ENCODE measurements around the gene TUBA4B. TPM values are rescaled to one million over a fixed set of nuclear protein-coding genes. Genes with fewer than 3 reads are reported as not detected.

The TUBA4B gene
- total RNA-seq, 1 experiment from 2014 or later, result not detected

DNA sequence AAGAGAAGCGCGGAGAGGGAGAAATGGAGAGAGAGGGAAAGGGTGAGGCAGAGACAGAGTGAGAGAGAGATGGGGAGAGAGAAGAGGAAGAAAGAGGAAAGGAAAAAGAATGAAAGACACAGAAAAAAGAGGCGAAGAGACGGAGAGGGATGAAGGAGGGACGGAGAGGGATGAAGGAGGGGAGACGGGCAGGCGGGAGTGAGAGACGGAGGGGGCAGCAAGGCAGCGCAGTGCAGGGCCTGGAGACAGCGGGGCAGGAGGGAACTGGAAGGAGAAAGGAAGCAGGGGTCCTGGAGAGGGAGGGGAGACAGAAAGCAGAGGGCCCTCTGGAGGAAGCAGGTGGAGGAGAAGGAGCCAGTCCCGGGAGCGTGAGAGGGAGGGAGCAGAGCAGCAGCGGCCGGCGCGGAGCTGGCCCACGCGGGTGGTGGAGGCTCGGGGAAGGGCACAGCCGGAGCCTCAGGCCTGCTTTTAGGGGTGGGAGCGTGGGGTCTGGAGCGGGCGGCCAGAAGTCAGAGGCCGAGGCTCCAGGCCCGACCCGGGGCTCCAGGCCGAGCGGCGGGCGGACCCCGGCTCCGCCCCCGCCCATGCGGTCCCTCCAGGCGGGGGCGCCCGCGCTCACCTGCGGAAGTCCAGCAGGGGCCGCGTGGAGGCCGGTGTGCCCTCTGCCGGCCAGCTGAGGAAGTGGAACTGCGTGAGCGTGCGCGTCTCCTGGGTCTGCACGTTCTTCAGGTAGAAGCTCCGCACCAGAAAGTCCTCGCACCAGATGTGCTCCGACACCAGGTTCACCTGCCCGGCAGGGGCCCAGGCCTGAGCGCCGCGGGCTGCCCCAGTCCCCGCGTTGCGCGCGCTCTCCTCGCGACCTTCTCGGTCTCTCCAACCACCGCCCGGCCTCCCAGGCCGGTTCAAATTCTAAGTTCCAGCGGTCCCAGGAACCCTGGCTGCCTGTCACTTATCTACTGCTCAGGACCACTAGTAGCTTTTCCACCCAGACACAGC, 41.6 kb downstream of the TUBA4B start:
- DNase-seq (ENCODE audit: low read depth, low spot score), result peak; percentile 64
- POLR2A ChIA-PET, result interaction anchor here (0.6 to 0.7 kb wide), 2 partner anchors 29 to 98 kb away, joined by 4 to 5 read pairs; no protein-coding TSS in a partner anchor
- ATAC-seq, result peak; percentile 91
- peak overlapping the region; percentile 47 to 62 for H3K4me3 ChIP-seq (ENCODE audit: low read depth in 2 of 2, low read length in 2 of 2)
- no peaks in the 10 kb centered on the region for H3K9me3 ChIP-seq (ENCODE audit: control insufficient read depth, insufficient read depth, low read depth, low read length)
- TF ChIP-seq SIN3A (IDR thresholded peaks at IDR 0.05; ENCODE audit: borderline replicate concordance, insufficient read depth, low read depth, low read length) (peak; percentile 70; the same call in 1 of the 2 replicates), POLR2AphosphoS5 (IDR thresholded peaks at IDR 0.05; ENCODE audit: low read depth, low read length) (peak; percentile 61), CTCF (IDR thresholded peaks at IDR 0.05) (peak; percentile 100), REST (IDR thresholded peaks at IDR 0.05; ENCODE audit: insufficient read depth in 1 of 2, low read depth in 2 of 2, low read length in 1 of 2) (peak in 1 of 2 experiments; percentile 60; a peak in 1 of 4 replicates), TCF7L2 (IDR thresholded peaks at IDR 0.05; ENCODE audit: low read depth, low read length) (no peak)
- in situ Hi-C loops (cut with HindIII; ENCODE audit: low pct_unique_long_range_greater_than_20kb, low sequenced_read_pairs), result no loop called here
- H3K27ac ChIP-seq (ENCODE audit: low read length), result peak overlapping the region; percentile 76
- no peaks in the 10 kb centered on the region for H3K36me3 ChIP-seq (ENCODE audit: control insufficient read depth, insufficient read depth, low read length)
- CTCF ChIA-PET, result interaction anchor here (0.6 to 1.7 kb wide), 10 partner anchors 17 to 232 kb away, joined by 3 to 14 read pairs (median 4); partner anchors contain the start of genes CNPPD1 and TUBA4B
- intact Hi-C loops (cut with micrococcal nuclease; ENCODE audit: unreplicated experiment), result loop anchor here (2.0 kb wide), 1 partner anchor 134 kb away; the partner anchor contains the start of gene NHEJ1
- peaks cover 7% of the 10 kb centered on the region; the same call in 1 of the 2 replicates for H3K4me1 ChIP-seq (ENCODE audit: control insufficient read depth, insufficient read depth, low read length)
- BruUV-seq (replicated peaks), result no TSS peak
- H3K27me3 ChIP-seq (ENCODE audit: control insufficient read depth, insufficient read depth, low read length), result no peaks in the 10 kb centered on the region

- no peaks in the 10 kb centered on the region for H3K36me3 ChIP-seq (ENCODE audit: control insufficient read depth, insufficient read depth, low read length)
- POLR2A ChIA-PET, result no interaction called here
- in situ Hi-C loops (cut with HindIII; ENCODE audit: low pct_unique_long_range_greater_than_20kb, low sequenced_read_pairs), result no loop called here
- H3K27me3 ChIP-seq (ENCODE audit: control insufficient read depth, insufficient read depth, low read length), result no peaks in the 10 kb centered on the region; the same call in 1 of the 2 replicates
- H3K9me3 ChIP-seq (ENCODE audit: control insufficient read depth, insufficient read depth, low read depth, low read length), result no peaks in the 10 kb centered on the region
- H3K4me1 ChIP-seq (ENCODE audit: control insufficient read depth, insufficient read depth, low read length), result peaks cover 4% of the 10 kb centered on the region; the same call in 1 of the 2 replicates
- TF ChIP-seq REST (IDR thresholded peaks at IDR 0.05; ENCODE audit: insufficient read depth in 1 of 2, low read depth in 2 of 2, low read length in 1 of 2) (no peak), POLR2AphosphoS5 (IDR thresholded peaks at IDR 0.05; ENCODE audit: low read depth, low read length) (no peak), CTCF (IDR thresholded peaks at IDR 0.05) (no peak), TCF7L2 (IDR thresholded peaks at IDR 0.05; ENCODE audit: low read depth, low read length) (no peak)
- no peak overlapping the region for H3K4me3 ChIP-seq (ENCODE audit: low read depth in 2 of 2, low read length in 2 of 2)
- no peak overlapping the region for H3K27ac ChIP-seq (ENCODE audit: low read length)
- BruUV-seq (replicated peaks), result no TSS peak
- ATAC-seq, result no peak
- intact Hi-C loops (cut with micrococcal nuclease; ENCODE audit: unreplicated experiment), result no loop called here
- CTCF ChIA-PET, result interaction anchor here (0.6 to 1.7 kb wide), 3 partner anchors 17 to 92 kb away, joined by 4 to 8 read pairs (median 5); partner anchors contain the start of gene DNAJB2
- no peak for DNase-seq (ENCODE audit: low read depth, low spot score)
Observed at GRCh38 chr2:219296142-219296541, 43.1 kb downstream of the TUBA4B start.

Data from Panc1 (cell line).